H1 (cell line): ENCODE data around the gene TBC1D17. TPM values are rescaled to one million over a fixed set of nuclear protein-coding genes. Genes with fewer than 3 reads are reported as not detected.

Experiments
- CTCF ChIA-PET: fragments of 300-600 bp; sonication (Branson Sonifier 250); formaldehyde crosslinking; loops from one replicate; lab custom pipeline; 2021; ENCODE audit not compliant: partially characterized antibody; lab: Charles Lee
- POLR2A ChIA-PET: fragments of 300-600 bp; sonication (Branson Sonifier 250); formaldehyde crosslinking; loops from one replicate; lab custom pipeline; 2021; ENCODE audit warnings: inconsistent platforms; ENCODE audit not compliant: partially characterized antibody; lab: Charles Lee
- DNase-seq, 2 experiments: peaks; one replicate each; pipeline versions ENCODE4 v3.0.0 to v3.0.0-alpha.2; 2010 to 2022; ENCODE audit warnings: low spot score in 2 of 2, low read depth in 1 of 2, mixed read lengths in 1 of 2
- FAIRE-seq: peaks from 2 replicates; lab custom pipeline; 2011; peaks lifted over from hg19 to GRCh38; lab: Jason Lieb, UNC
- H2AFZ ChIP-seq: 2 replicates; pipeline ENCODE4 v1.8.1; 2012; ENCODE audit warnings: low read length, inconsistent platforms
- H2AK5ac ChIP-seq: 2 replicates; pipeline ENCODE4 v1.6.1; 2013; ENCODE audit warnings: low read depth, low read length
- H2BK120ac ChIP-seq: replicated peaks from 2 replicates; pipeline ENCODE3; 2013; ENCODE audit warnings: low read depth, low read length, inconsistent platforms
- H2BK12ac ChIP-seq: 2 replicates; pipeline ENCODE4 v1.6.1; 2013; ENCODE audit warnings: low read depth, low read length
- H2BK15ac ChIP-seq: 2 replicates; pipeline ENCODE4 v1.6.1; 2013; ENCODE audit warnings: low read length
- H2BK20ac ChIP-seq: 2 replicates; pipeline ENCODE4 v1.6.1; 2013; ENCODE audit warnings: low read length
- H2BK5ac ChIP-seq: 2 replicates; pipeline ENCODE4 v1.6.1; 2013; ENCODE audit warnings: low read depth, low read length
- H3K14ac ChIP-seq: 2 replicates; pipeline ENCODE4 v1.6.1; 2013; ENCODE audit warnings: inconsistent platforms; ENCODE audit not compliant: insufficient read length
- H3K18ac ChIP-seq: 2 replicates; pipeline ENCODE4 v1.6.1; 2013; ENCODE audit warnings: low read length; ENCODE audit errors: extremely low read depth
- H3K23ac ChIP-seq: 2 replicates; pipeline ENCODE4 v1.6.1; 2013; ENCODE audit warnings: inconsistent platforms; ENCODE audit not compliant: insufficient read length
- H3K23me2 ChIP-seq: 2 replicates; pipeline ENCODE4 v1.6.1; 2013; ENCODE audit warnings: low read depth, low read length
- H3K27ac ChIP-seq: 2 replicates; pipeline ENCODE4 v1.6.1; 2011; ENCODE audit warnings: low read depth, low read length, inconsistent platforms
- H3K27me3 ChIP-seq, 4 experiments: replicated peaks in 1 of 4; 1 replicate in 1 of 4; 2 replicates in 3 of 4; pipeline versions ENCODE4 v1.6.1 to v1.8.1; 2011 to 2013; ENCODE audit warnings: low read length in 3 of 4, mild to moderate bottlenecking in 3 of 4, inconsistent platforms in 2 of 4, mixed read lengths in 2 of 4, moderate library complexity in 1 of 4; ENCODE audit not compliant: control insufficient read depth in 3 of 4, insufficient read depth in 3 of 4; ENCODE audit errors: extremely low read depth in 1 of 4
- H3K36me3 ChIP-seq, 4 experiments: 2 replicates each; pipeline versions ENCODE4 v1.6.1 to v1.8.1; 2011 to 2013; ENCODE audit warnings: mild to moderate bottlenecking in 4 of 4, low read length in 3 of 4, moderate library complexity in 2 of 4, control low read depth in 1 of 4, inconsistent platforms in 1 of 4; ENCODE audit not compliant: insufficient read depth in 4 of 4, control insufficient read depth in 2 of 4
- H3K4ac ChIP-seq: replicated peaks from 2 replicates; pipeline ENCODE3; 2013; ENCODE audit warnings: low read length, low read depth, mixed read lengths, inconsistent platforms; ENCODE audit not compliant: insufficient read length
- H3K4me1 ChIP-seq, 4 experiments: replicated peaks in 1 of 4; 1 replicate in 1 of 4; 2 replicates in 3 of 4; pipeline versions ENCODE4 v1.6.1 to v1.8.1; 2011 to 2013; ENCODE audit warnings: low read length in 3 of 4, inconsistent platforms in 2 of 4, mixed read lengths in 1 of 4; ENCODE audit not compliant: insufficient read depth in 4 of 4, control insufficient read depth in 3 of 4
- H3K4me2 ChIP-seq, 2 experiments: 2 replicates each; pipeline versions ENCODE4 v1.6.1 to v1.8.1; 2011 to 2013; ENCODE audit warnings: low read depth in 2 of 2, low read length in 2 of 2, control low read depth in 1 of 2, inconsistent platforms in 1 of 2, mild to moderate bottlenecking in 1 of 2; ENCODE audit not compliant: insufficient read depth in 1 of 2
- H3K4me3 ChIP-seq, 4 experiments: fragments of 200-600, 300-600 bp in 1 of 4; sonication (generic), shearing (Covaris generic), sonication (Bioruptor Twin) in 1 of 4; 2 replicates each; pipeline versions ENCODE4 v1.5.1 to v1.8.1; 2011 to 2016; ENCODE audit warnings: low read length in 4 of 4, low read depth in 3 of 4, control low read depth in 2 of 4, inconsistent platforms in 2 of 4, mild to moderate bottlenecking in 2 of 4, mixed read lengths in 1 of 4, moderate library complexity in 1 of 4; ENCODE audit not compliant: insufficient read depth in 2 of 4; ENCODE audit errors: extremely low read depth in 1 of 4
- H3K56ac ChIP-seq: replicated peaks from 2 replicates; pipeline ENCODE3; 2013; ENCODE audit warnings: low read depth, mild to moderate bottlenecking, mixed read lengths, low read length, inconsistent platforms; ENCODE audit not compliant: insufficient read length
- H3K79me1 ChIP-seq: 2 replicates; pipeline ENCODE4 v1.6.1; 2013; ENCODE audit warnings: low read depth, low read length, control low read depth
- H3K79me2 ChIP-seq, 2 experiments: 2 replicates each; pipeline versions ENCODE4 v1.6.1 to v1.8.1; 2012 to 2013; ENCODE audit warnings: low read length in 2 of 2, mild to moderate bottlenecking in 2 of 2, inconsistent platforms in 1 of 2; ENCODE audit not compliant: insufficient read depth in 2 of 2, control insufficient read depth in 1 of 2
- H3K9ac ChIP-seq, 4 experiments: replicated peaks in 1 of 4; 1 replicate in 1 of 4; 2 replicates in 3 of 4; pipeline versions ENCODE4 v1.6.1 to v1.8.1; 2011 to 2013; ENCODE audit warnings: low read depth in 3 of 4, low read length in 3 of 4, control low read depth in 2 of 4, mild to moderate bottlenecking in 2 of 4, moderate library complexity in 2 of 4, inconsistent platforms in 1 of 4; ENCODE audit errors: extremely low read depth in 1 of 4
- H3K9me3 ChIP-seq, 2 experiments: 2 replicates each; pipeline versions ENCODE4 v1.6.1 to v1.8.1; 2012 to 2013; ENCODE audit warnings: mild to moderate bottlenecking in 2 of 2, moderate library complexity in 2 of 2, control low read depth in 1 of 2, inconsistent platforms in 1 of 2, low read depth in 1 of 2, low read length in 1 of 2, mixed read lengths in 1 of 2; ENCODE audit not compliant: insufficient read depth in 2 of 2
- H4K20me1 ChIP-seq, 2 experiments: replicated peaks in 1 of 2; 2 replicates each; pipeline versions ENCODE3 to v1.8.1; 2011 to 2013; ENCODE audit warnings: inconsistent platforms in 2 of 2, low read length in 2 of 2, mild to moderate bottlenecking in 1 of 2; ENCODE audit not compliant: insufficient read depth in 2 of 2, control insufficient read depth in 1 of 2
- H4K5ac ChIP-seq: 2 replicates; pipeline ENCODE4 v1.6.1; 2013; ENCODE audit warnings: low read length, low read depth, mixed read lengths, inconsistent platforms; ENCODE audit not compliant: insufficient read length
- H4K8ac ChIP-seq: 2 replicates; pipeline ENCODE4 v1.8.0; 2013; ENCODE audit warnings: mild to moderate bottlenecking, moderate library complexity, low read length, inconsistent platforms; ENCODE audit not compliant: insufficient read depth; ENCODE audit errors: extremely low read depth
- H4K91ac ChIP-seq: replicated peaks from 2 replicates; pipeline ENCODE3; 2013; ENCODE audit warnings: low read length, mixed read lengths, inconsistent platforms; ENCODE audit not compliant: insufficient read length
- BACH1 ChIP-seq: IDR thresholded peaks from 2 replicates; pipeline ENCODE4 v1.6.1; 2012; ENCODE audit warnings: low read length, improper control_type of control experiment
- CBX5 ChIP-seq: fragments of 300-800, 300-1000 bp; sonication (generic); IDR thresholded peaks from 2 replicates; pipeline ENCODE4 v1.7.1; 2016; ENCODE audit warnings: antibody characterized with exemption, low read length, low read depth
- HDAC2 ChIP-seq, 2 experiments: fragments of 300-600 bp in 1 of 2; sonication (generic) in 1 of 2; IDR thresholded peaks; 2 replicates each; pipeline ENCODE4 v1.6.1; 2011 to 2012; ENCODE audit warnings: low read depth in 2 of 2, low read length in 2 of 2, mild to moderate bottlenecking in 2 of 2, moderate library complexity in 2 of 2, borderline replicate concordance in 1 of 2, inconsistent platforms in 1 of 2
- KDM5A ChIP-seq: fragments of 200-600 bp; IDR thresholded peaks from 2 replicates; pipeline ENCODE4 v1.7.1; 2012; ENCODE audit warnings: mild to moderate bottlenecking, low read length, inconsistent platforms, mixed read lengths
- POLR2AphosphoS5 ChIP-seq: IDR thresholded peaks from 2 replicates; pipeline ENCODE4 v1.6.1; 2011; ENCODE audit warnings: low read depth, low read length
- SUZ12 ChIP-seq: fragments of 200-600 bp; sonication (generic); IDR thresholded peaks from 2 replicates; pipeline ENCODE4 v1.6.1; 2012; ENCODE audit warnings: mild to moderate bottlenecking, inconsistent platforms, low read length, moderate library complexity, mixed read lengths
- TCF12 ChIP-seq: IDR thresholded peaks from 2 replicates; pipeline ENCODE4 v1.6.1; 2011; ENCODE audit warnings: low read depth, mild to moderate bottlenecking, low read length
- WGBS, 2 experiments: shearing (Covaris generic) in 1 of 2; methylation state at CpG; one replicate each; pipeline versions ENCODE4 v1.1.6 to v1.1.7; 2013 to 2015; ENCODE audit warnings: low lambda C conversion rate in 2 of 2, mixed read lengths in 2 of 2, inconsistent platforms in 1 of 2, low coverage in 1 of 2, missing lambda C conversion rate in 1 of 2; ENCODE audit not compliant: insufficient replicate concordance in 2 of 2, insufficient coverage in 1 of 2, insufficient read length in 1 of 2; ENCODE audit errors: extremely low coverage in 1 of 2, missing lambda C conversion rate in 1 of 2; 5-methylcytosine and 5-hydroxymethylcytosine counted together
- polyA plus RNA-seq, 7 experiments: library from polyadenylated mRNA; depleted of rRNA in 3 of 7; stranded (reverse) in 5 of 7; unstranded in 2 of 7; fragments of >200 nt in 5 of 7; fragments of 200-250 nt in 2 of 7; gene quantifications; 1 replicate in 5 of 7; 2 replicates in 1 of 7; 4 replicates in 1 of 7; pipeline versions ENCODE4 v1.2.1 to v1.2.3, GENCODE V29; 2011 to 2013; ENCODE audit warnings: missing spikeins in 2 of 7, mixed read lengths in 2 of 7
- total RNA-seq: library from RNA; stranded (reverse); fragmentation: NEBNext Ultra II Directional; extraction: Animal tissue kit (Norgen Biotek cat#: 25700); gene quantifications from 2 replicates; pipeline ENCODE4 v1.2.1, GENCODE V29; 2021

TBC1D17 gene
- total and polyA plus RNA-seq, 2 of the 8 experiments (the other 6 are each of a cell fraction or from before 2014, with no cell fraction given), result 30.3 to 44.9 TPM

DNA sequence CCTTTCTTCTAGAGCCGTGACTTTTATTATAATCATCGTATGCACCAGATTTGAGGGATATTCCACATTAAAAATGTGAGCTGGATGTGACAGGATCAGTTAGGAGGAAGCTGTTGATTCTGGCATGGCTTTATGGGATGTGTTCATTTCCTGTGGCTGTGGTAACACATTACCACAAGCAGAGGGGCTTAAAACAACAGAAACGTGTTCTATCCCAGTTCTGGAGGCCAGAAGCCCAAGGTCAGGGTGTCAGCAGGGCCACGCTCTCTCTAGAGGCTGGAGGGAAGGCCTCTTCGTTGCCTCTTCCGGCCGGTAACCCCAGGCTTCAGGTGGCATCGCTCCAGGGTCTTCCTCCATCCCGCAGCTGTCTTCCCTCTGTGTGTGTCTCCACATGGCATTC lies 44.9 kb upstream of the TBC1D17 start:
- Histone ChIP-seq H3K4me2 (no peak overlapping the region), H3K4me3 (no peak overlapping the region), H3K18ac (no peak overlapping the region), H3K56ac (no peak overlapping the region), H4K91ac (no peak overlapping the region), H4K5ac (no peak overlapping the region), H4K8ac (no peak overlapping the region), H2AFZ (no peak overlapping the region), H3K9me3 (no peaks in the 10 kb centered on the region), H3K4ac (no peak overlapping the region), H3K23ac (no peak overlapping the region), H3K23me2 (no peaks in the 10 kb centered on the region), H3K79me2 (no peaks in the 10 kb centered on the region), H3K9ac (no peak overlapping the region), H2BK12ac (no peak overlapping the region), H3K36me3 (peaks cover 12 to 37% (median 29%) of the 10 kb centered on the region in 4 experiments; a peak in 6 of 8 replicates), H2BK15ac (no peak overlapping the region), H3K27ac (no peak overlapping the region), H3K4me1 (no peaks in the 10 kb centered on the region), H3K79me1 (peaks cover 5% of the 10 kb centered on the region; the same call in 1 of the 2 replicates), H2BK20ac (no peak overlapping the region), H2AK5ac (no peak overlapping the region), H3K27me3 (no peaks in the 10 kb centered on the region), H2BK5ac (no peak overlapping the region), H3K14ac (no peak overlapping the region), H2BK120ac (no peak overlapping the region), H4K20me1 (peaks cover 7% of the 10 kb centered on the region in 2 experiments)
- DNase-seq (no peak), FAIRE-seq (no peak)
- no peak for TF ChIP-seq POLR2AphosphoS5
- no peak for TF ChIP-seq CBX5
- no peak for TF ChIP-seq TCF12
- TF ChIP-seq HDAC2 (IDR thresholded peaks at IDR 0.05; ENCODE audit: borderline replicate concordance in 1 of 2, low read depth in 2 of 2, low read length in 2 of 2), result no peak
- no peak for TF ChIP-seq SUZ12
- no peak for TF ChIP-seq BACH1
- no peak for TF ChIP-seq KDM5A
- POLR2A ChIA-PET, result interaction anchor here (1.2 to 1.6 kb wide), 3 partner anchors 18 to 26 kb away, joined by 3 to 4 read pairs (median 4); partner anchors contain the start of gene PTOV1
- CTCF ChIA-PET, result interaction anchor here (2.0 to 2.2 kb wide), 2 partner anchors 20 to 22 kb away, joined by 5 to 6 read pairs; partner anchors contain the start of gene FUZ
- WGBS, 2 experiments, result 93% methylated on average over 9 of the region's 9 CpGs; no CpG with 5 or more reads in 1 of the 2 experiments
